ENCODE measurements around the gene CLMN. TPM values are rescaled to one million over a fixed set of nuclear protein-coding genes. Genes with fewer than 3 reads are reported as not detected.

Gene CLMN
- total and polyA plus RNA-seq, 2 experiments from 2014 or later = 3.2 to 5.7 TPM

- no peaks in the 10 kb centered on the region for H3K79me2 ChIP-seq (replicated peaks; ENCODE audit: insufficient read depth)
- peaks cover 34% of the 10 kb centered on the region for H3K4me1 ChIP-seq (ENCODE audit: insufficient read depth)
- no peak overlapping the region for H3K4me3 Mint-ChIP-seq
- ATAC-seq = no peak
- H2AFZ ChIP-seq = no peak overlapping the region
- H3K27me3 Mint-ChIP-seq (ENCODE audit: insufficient read depth, low read depth, poor library complexity) = peaks cover 19% of the 10 kb centered on the region
- no peak overlapping the region for H3K4me2 ChIP-seq
- no peak for TF ChIP-seq ZNF114 (CRISPR knock-in tag; IDR thresholded peaks at IDR 0.05)
- TF ChIP-seq ZNF462 (CRISPR knock-in tag; IDR thresholded peaks at IDR 0.05) = no peak
- TF ChIP-seq JUNB (IDR thresholded peaks at IDR 0.05; ENCODE audit: unreplicated experiment) = no peak
- no peak for TF ChIP-seq ZNF331 (CRISPR knock-in tag; IDR thresholded peaks at IDR 0.05; ENCODE audit: low read depth)
- TF ChIP-seq EZH2phosphoT487 (IDR thresholded peaks at IDR 0.05; ENCODE audit: unreplicated experiment) = no peak
- no peak for TF ChIP-seq STAT1 (IDR thresholded peaks at IDR 0.05; ENCODE audit: unreplicated experiment)
- no peak for TF ChIP-seq NANOG (IDR thresholded peaks at IDR 0.05; ENCODE audit: borderline replicate concordance)
- no peak for TF ChIP-seq POLR2AphosphoS5 (IDR thresholded peaks at IDR 0.05; ENCODE audit: low read depth)
- TF ChIP-seq CREB1 (CRISPR knock-in tag; IDR thresholded peaks at IDR 0.05; ENCODE audit: low read depth) = no peak
- TF ChIP-seq CTCF (conservative IDR thresholded peaks at IDR 0.05; ENCODE audit: low read depth in 2 of 2) = no peak
- no peak for TF ChIP-seq REST (IDR thresholded peaks at IDR 0.05; ENCODE audit: unreplicated experiment)
- no peak for TF ChIP-seq ETS1 (IDR thresholded peaks at IDR 0.05)
- TF ChIP-seq EZH2 (IDR thresholded peaks at IDR 0.05; ENCODE audit: low read depth, unreplicated experiment) = no peak
- H3K27me3 ChIP-seq (ENCODE audit: insufficient read depth) = no peaks in the 10 kb centered on the region
- no peak for DNase-seq (ENCODE audit: low spot score)
- H3K9me2 ChIP-seq (ENCODE audit: insufficient read depth) = no peaks in the 10 kb centered on the region
- no peak overlapping the region for H3K4me3 ChIP-seq
- peaks cover 49% of the 10 kb centered on the region for H3K4me1 Mint-ChIP-seq
- H3F3A ChIP-seq (replicated peaks; ENCODE audit: low read depth) = no peaks in the 10 kb centered on the region
- H3K9me3 Mint-ChIP-seq = no peaks in the 10 kb centered on the region
- H4K20me1 ChIP-seq (replicated peaks; ENCODE audit: insufficient read depth) = no peaks in the 10 kb centered on the region
- H3K27ac Mint-ChIP-seq = no peak overlapping the region
- no peaks in the 10 kb centered on the region for H3K36me3 ChIP-seq (ENCODE audit: insufficient read depth)
- H3K27ac ChIP-seq (ENCODE audit: low read depth) = no peak overlapping the region
- no peaks in the 10 kb centered on the region; the same call in 2 of the 3 replicates for H3K36me3 Mint-ChIP-seq (ENCODE audit: low read depth)
Measured at GRCh38 chr14:95217391-95217900, 102.3 kb downstream of the CLMN start.
